ENCODE measurements around the gene GFM2.
"Not testable (repeated sequence)": the region's sequence is repeated elsewhere in the genome, so short reads cannot be mapped to it uniquely, and the experiment has no call there.

Gene GFM2, protein sequence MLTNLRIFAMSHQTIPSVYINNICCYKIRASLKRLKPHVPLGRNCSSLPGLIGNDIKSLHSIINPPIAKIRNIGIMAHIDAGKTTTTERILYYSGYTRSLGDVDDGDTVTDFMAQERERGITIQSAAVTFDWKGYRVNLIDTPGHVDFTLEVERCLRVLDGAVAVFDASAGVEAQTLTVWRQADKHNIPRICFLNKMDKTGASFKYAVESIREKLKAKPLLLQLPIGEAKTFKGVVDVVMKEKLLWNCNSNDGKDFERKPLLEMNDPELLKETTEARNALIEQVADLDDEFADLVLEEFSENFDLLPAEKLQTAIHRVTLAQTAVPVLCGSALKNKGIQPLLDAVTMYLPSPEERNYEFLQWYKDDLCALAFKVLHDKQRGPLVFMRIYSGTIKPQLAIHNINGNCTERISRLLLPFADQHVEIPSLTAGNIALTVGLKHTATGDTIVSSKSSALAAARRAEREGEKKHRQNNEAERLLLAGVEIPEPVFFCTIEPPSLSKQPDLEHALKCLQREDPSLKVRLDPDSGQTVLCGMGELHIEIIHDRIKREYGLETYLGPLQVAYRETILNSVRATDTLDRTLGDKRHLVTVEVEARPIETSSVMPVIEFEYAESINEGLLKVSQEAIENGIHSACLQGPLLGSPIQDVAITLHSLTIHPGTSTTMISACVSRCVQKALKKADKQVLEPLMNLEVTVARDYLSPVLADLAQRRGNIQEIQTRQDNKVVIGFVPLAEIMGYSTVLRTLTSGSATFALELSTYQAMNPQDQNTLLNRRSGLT

DNA sequence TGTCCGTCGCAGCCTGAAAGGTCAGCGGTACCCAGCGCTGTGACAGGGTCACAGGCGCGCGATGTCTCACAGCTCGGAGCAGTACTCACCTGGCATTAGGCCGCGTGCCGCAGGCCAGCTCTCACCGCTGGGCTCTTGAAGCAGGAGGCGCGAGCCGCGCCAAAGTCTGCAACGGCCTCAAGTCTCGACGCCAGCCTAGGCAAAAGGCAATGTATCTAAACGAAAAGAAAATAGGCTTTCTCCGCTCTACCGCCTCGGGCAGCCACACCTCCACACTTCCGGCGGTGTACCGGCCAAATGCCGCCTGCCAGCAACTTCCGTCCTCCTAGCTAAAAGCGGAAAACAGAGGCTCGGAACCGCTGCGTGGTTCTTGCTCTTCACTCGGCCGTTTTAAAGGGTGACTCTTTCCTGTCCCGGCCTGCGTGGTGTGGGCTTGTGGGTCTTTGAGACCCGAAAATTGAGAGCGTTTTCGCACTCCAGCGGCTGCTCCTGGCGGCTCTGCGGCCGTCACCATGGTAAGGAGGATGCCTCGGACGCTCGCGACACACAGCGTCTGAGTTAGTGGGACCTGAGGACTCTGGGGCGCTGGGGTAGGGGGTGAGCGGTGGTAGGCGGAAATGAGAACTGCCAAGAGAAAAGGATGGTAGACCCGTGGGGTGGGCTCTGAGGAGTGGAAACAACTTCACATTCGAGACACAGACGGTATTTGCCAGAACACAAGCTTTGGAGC lies at the start of gene GFM2, which contains the start of gene NSA2:
TSS of gene GFM2 (minus strand) at position 269 of the 730 bp plus-strand sequence. CDS start 3,375 bp downstream, outside the sequence.
TSS of gene NSA2 (plus strand) at position 401 of the 730 bp plus-strand sequence. CDS start at position 513, 112 bp downstream.
- DNase-seq = peak; percentile 91

DNA sequence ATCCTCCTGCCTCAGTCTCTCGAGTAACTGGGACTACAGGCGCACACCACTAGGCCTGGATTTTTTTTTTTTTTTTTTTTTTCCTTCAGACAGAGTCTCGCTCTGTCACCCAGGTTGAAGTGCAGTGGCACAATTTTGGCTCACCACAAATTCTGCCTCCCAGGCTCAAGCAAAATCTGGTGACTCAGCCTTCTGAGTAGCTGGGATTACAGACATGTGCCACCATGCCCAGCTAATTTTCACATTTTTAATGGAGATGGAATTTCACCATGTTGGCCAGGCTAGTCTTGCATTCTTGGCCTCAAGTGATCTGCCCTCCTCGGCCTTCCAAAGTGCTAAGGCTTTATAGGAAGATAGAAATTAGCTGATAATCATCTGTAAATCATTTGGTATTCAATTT lies 44.0 kb upstream of the GFM2 start:
- no peak for DNase-seq

DNA sequence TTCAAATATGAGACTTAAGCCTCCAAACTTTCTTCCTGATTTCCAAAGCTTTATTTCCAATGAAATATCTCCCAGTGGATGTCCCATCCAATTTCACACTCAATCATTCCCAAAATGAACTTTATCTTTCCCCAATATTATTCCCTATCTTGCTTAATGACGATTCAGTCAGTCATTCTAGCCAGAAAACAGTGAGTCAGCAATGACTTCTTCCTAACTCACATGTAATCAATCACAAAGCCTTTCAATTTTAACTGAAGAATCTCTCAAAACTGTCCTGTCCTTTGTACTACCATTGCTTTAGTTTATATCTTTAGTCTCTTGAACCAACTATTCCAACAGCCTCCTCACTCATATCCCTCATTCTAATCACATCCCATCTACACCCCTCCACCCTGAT lies 35.0 kb upstream of the GFM2 start:
- no peak for DNase-seq

GRCh38 chr5:74801197-74801596 lies 34.3 kb upstream of the GFM2 start:
- DNase-seq = no peak

DNA sequence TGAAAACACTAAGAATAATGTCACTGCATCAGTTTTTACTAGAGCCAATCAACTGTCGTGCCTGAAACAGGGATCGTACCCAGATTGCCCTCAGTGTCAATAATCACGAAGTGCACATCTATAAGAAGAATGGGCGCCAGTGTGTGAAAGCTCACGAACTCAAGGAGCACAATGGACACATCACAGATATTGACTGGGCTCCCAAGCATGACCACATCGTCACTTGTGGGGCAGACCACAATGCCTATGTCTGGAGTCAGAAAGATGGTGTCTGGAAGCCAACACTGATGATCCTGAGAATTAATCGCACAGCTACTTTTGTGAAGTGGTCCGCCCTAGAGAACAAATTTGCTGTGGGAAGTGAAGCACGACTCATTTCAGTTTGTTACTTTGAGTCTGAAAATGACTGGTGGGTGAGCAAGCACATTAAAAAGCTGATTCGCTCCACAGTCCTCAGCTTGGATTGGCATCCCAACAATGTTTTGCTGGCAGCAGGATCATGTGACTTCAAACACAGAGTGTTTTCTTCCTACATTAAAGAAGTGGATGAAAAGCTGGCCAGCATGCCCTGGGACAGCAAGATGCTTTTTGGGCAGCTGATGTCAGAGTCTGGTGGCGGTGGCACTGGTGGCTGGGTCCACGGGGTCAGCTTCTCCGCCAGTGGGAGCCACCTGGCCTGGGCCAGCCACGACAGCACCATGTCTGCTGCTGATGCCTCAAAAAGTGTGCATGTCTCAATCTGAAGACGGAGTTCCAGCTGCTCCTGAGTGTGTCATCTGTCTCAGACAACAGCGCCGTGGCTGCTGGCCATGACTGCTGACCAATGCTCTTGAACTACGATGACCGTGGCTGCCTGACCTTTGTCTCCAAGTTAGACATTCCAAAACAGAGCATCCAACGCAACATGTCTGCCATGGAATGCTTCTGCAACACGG lies 32.3 kb upstream of the GFM2 start:
- DNase-seq = no peak

- not testable (repeated sequence) for DNase-seq
Observed at GRCh38 chr5:74791669-74792068, 24.8 kb upstream of the GFM2 start.

- DNase-seq = no peak
Observed at GRCh38 chr5:74787424-74787823, 20.5 kb upstream of the GFM2 start.

DNA sequence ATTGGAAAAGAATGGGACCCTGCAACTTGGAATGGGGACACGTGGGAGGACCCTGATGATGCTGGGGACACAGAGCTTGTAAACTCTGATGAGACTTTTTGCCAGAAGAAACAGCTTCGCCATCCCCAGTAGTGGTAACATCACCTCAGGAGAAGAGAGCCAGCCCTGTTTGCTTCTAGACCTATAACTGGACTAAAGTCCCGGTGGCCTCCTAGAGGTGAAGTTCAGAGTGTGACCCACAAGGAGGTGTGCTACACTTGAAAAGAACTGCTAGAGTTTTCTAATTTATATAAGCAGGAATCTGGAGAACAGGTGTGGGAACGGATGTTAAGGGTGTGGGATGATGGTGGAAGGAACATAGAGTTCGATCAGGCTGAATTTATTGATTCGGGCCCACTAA lies 19.9 kb upstream of the GFM2 start:
- DNase-seq = no peak

DNA sequence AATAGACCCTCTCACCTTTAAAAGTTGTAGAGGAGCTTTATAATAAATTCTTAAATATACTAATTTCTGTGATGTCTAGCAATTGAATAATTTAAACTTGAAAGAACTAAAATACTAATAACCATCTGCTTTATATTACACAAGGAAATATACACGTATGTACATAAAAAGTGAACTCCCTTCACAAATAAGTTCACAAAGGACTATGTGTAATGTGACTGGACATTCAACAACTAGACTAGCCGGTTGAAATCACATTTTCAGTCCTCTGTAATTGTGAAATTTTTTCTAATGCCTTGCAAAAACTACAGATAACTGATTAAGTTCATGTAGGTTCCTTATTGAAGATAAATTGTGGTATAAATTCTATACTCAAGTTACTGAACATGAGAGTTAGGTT lies 11.7 kb upstream of the GFM2 start:
- no peak for DNase-seq

DNA sequence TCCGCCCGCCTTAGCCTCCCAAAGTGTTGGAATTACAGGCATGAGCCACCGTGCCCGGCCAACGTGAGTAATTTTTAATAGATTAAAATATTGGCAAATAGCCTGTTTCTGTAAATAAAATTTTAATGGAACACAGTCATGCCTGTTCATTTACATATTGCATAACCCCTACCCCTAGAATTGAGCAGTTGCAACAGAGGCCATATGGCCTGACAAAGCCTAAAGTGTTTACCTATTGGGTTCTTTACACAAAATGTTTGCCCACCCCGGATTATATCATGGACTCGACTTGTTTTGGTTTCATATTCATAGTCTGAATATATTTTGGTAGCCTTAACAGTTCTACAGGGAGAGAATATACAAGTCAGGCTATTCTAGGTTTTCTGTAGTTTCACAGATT lies 5.4 kb upstream of the GFM2 start:
- DNase-seq = no peak

- DNase-seq = peak; percentile 0
Observed at GRCh38 chr5:74767579-74767913, 629 bp upstream of the GFM2 start.

- DNase-seq = peak; percentile 40
Observed at GRCh38 chr5:74766418-74766848, 484 bp downstream of the GFM2 start.

- DNase-seq = no peak
Observed at GRCh38 chr5:74765929-74766328, 988 bp downstream of the GFM2 start.

DNA sequence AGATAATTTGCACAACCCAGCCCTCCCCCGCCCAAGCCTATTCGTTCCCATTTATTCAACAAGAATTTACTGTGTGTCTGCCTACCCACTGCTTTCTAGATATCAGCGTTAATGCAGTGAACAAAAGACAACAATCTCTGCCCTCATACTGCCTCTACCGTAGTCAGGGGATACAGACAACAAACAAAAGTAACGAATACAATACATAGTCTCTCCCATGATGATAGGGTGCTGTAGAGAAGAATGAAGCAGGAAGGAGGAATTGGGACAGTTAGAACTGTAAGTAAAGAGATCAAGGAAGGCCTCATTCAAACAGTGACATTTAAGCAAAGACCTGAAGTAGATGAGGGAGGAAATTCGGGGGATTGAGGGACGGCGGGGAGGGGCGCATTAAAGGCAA lies 1.7 kb downstream of the GFM2 start:
- peak; percentile 37 for DNase-seq

- DNase-seq = no peak
Observed at GRCh38 chr5:74763504-74763903, 3.4 kb downstream of the GFM2 start.

DNA sequence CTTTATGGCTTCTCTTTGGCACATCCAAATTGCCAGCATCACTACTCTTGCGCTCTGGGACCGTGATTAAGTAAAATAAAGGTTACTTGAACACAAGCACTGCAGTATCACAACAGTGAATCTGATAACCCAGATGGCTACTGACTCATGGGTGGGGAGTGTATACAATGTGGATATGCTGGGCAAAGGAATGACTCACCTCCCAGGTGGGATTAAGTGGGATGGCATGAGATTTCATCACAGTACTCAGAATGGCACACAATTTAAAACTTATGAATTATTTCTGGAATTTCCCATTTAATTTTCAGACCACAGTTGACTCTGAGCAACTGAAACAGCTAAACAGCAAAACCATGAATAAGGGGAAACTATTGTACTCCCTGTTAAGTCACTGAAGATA lies 4.3 kb downstream of the GFM2 start:
- no peak for DNase-seq

GRCh38 chr5:74761241-74761640 lies 5.7 kb downstream of the GFM2 start:
- DNase-seq = no peak

GRCh38 chr5:74748742-74749141 lies 18.2 kb downstream of the GFM2 start:
- DNase-seq = not testable (repeated sequence)

GRCh38 chr5:74738406-74738805 lies 28.5 kb downstream of the GFM2 start:
- no peak for DNase-seq

GRCh38 chr5:74736759-74737158 lies 30.2 kb downstream of the GFM2 start:
- DNase-seq = no peak

GRCh38 chr5:74725331-74725730 lies 41.6 kb downstream of the GFM2 start:
- no peak for DNase-seq

DNA sequence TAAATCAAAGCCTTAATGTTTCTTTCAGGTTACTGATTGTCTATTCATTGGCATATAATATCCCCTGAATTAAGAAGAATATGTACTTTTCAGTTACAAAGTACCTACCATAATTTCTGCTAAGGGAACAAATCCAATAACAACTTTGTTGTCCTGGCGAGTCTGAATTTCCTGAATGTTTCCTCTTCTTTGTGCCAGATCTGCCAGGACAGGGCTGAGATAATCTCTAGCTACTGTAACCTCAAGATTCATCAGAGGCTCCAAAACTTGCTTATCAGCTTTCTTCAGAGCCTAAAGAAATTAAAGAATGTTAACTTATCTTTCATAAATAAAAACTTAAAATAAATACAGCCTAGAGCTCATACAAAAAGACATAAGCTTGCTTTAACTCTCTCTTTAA lies 44.6 kb downstream of the GFM2 start:
- no peak for DNase-seq

All from COR-L47 (cell line).